SK-N-MC (cell line): ENCODE measurements around the gene MYLK2.

Experiments
- EZH2 ChIP-seq: fragments of 200-600 bp; sonication (generic); IDR thresholded peaks from one replicate; pipeline ENCODE4 v1.6.1; 2017; ENCODE audit warnings: antibody characterized with exemption
- POLR2AphosphoS5 ChIP-seq: IDR thresholded peaks from 2 replicates; pipeline ENCODE4 v1.6.1; 2012; ENCODE audit warnings: mild to moderate bottlenecking, low read depth, low read length, borderline replicate concordance

DNA sequence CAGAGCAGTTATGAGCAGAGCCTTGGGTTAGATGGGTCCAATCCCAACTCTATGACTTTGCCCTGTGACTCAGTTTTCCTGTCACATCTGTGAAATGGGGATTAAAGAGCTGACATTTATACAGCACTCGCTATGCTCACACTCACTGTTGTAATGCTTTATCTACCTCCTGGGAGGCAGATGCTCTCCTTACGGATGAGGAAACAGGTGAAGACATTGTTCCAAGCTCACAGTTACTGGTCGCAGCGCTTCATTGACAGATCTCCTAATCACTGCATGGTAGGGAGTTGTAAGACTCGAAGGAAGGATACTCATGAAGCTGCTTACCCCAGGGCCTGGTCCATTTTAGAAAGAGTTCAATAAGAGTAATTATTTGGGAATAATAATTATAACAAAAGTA lies 2.9 kb upstream of the MYLK2 start:
- TF ChIP-seq EZH2 (no peak), POLR2AphosphoS5 (no peak)
